ENCODE results near the gene CASP6.

- TF ChIP-seq CTCF (IDR thresholded peaks at IDR 0.05; ENCODE audit: insufficient read depth, low read depth, low read length), result no peak
- no peak for TF ChIP-seq EZH2 (IDR thresholded peaks at IDR 0.05; ENCODE audit: insufficient read depth, low read length)
These were observed 28.1 kb downstream of the CASP6 start for GRCh38 chr4:109675181-109675580.

All from astrocyte (in vitro differentiated cells and primary cell).